Lung (tissue), 12 donors: ENCODE measurements around the gene ADAMTS15. TPM values are rescaled to one million over a fixed set of nuclear protein-coding genes. Genes with fewer than 3 reads are reported as not detected.

Experiments
- ATAC-seq: fragments of 200-7000 bp; cut with Tn5 transposase; one replicate; pipeline ENCODE4 v1.9.1; 2020; ENCODE audit warnings: moderate number of reproducible peaks; ENCODE audit not compliant: insufficient read depth, low FRiP score
- DNase-seq, 3 donors: peaks; one replicate each; pipeline ENCODE4 v3.0.0-alpha.2; 2013 to 2017
- H3K27ac ChIP-seq, 2 donors: one replicate each; pipeline ENCODE4 v1.5.1; 2013; ENCODE audit warnings: mild to moderate bottlenecking in 2 of 2, moderate library complexity in 2 of 2, control low read depth in 1 of 2, inconsistent platforms in 1 of 2, low read depth in 1 of 2, low read length in 1 of 2
- H3K27me3 ChIP-seq, 3 donors: one replicate each; pipeline ENCODE4 v1.5.1; 2013; ENCODE audit warnings: low read length in 2 of 3; ENCODE audit not compliant: control insufficient read depth in 3 of 3, insufficient read depth in 3 of 3
- H3K36me3 ChIP-seq, 4 donors: one replicate each; pipeline ENCODE4 v1.5.1; 2013; ENCODE audit warnings: low read length in 4 of 4, mild to moderate bottlenecking in 1 of 4, moderate library complexity in 1 of 4; ENCODE audit not compliant: control insufficient read depth in 4 of 4, insufficient read depth in 4 of 4
- H3K4me1 ChIP-seq, 5 donors: one replicate each; pipeline ENCODE4 v1.5.1; 2013; ENCODE audit warnings: low read length in 5 of 5, mild to moderate bottlenecking in 2 of 5, moderate library complexity in 1 of 5; ENCODE audit not compliant: control insufficient read depth in 5 of 5, insufficient read depth in 5 of 5
- H3K4me3 ChIP-seq: one replicate; pipeline ENCODE4 v1.5.1; 2013; ENCODE audit warnings: mild to moderate bottlenecking, control low read depth, moderate library complexity
- H3K9ac ChIP-seq, 2 donors: one replicate each; pipeline ENCODE4 v1.5.1; 2013; ENCODE audit warnings: low read length in 2 of 2, control low read depth in 1 of 2; ENCODE audit not compliant: insufficient read depth in 1 of 2
- H3K9me3 ChIP-seq, 4 donors: one replicate each; pipeline ENCODE4 v1.5.1; 2013; ENCODE audit warnings: low read length in 3 of 4, mild to moderate bottlenecking in 1 of 4, moderate library complexity in 1 of 4; ENCODE audit not compliant: control insufficient read depth in 4 of 4, insufficient read depth in 3 of 4
- CTCF ChIP-seq: IDR thresholded peaks from 2 replicates; pipeline ENCODE4 v1.5.1; 2012; ENCODE audit warnings: mild to moderate bottlenecking; ENCODE audit errors: control extremely low read depth, extremely low read depth
- WGBS, 2 donors: extraction: QIAGEN DNeasy Blood & Tissue Kit; methylation state at CpG; one replicate each; pipeline ENCODE4 v1.1.7; 2013; 5-methylcytosine and 5-hydroxymethylcytosine counted together
- polyA plus RNA-seq, 2 donors: library from polyadenylated mRNA; stranded (reverse); fragments of 200-250 nt; gene quantifications; one replicate each; pipeline ENCODE4 v1.2.1, GENCODE V29; 2013
- total RNA-seq, 2 donors: library from RNA; depleted of rRNA in 1 of 2; stranded (reverse); fragments of >200 nt in 1 of 2; gene quantifications; one replicate each; pipeline ENCODE4 v1.2.1, GENCODE V29; 2014 to 2021
- donor health status: control.
- donor health status: control.
- donor health status: Bipolar disorder and iron deficiency.
- donor health status: healthy.
- donor health status: DM: yes; HTN: yes; CAD: no.

Gene ADAMTS15
- total and polyA plus RNA-seq, 4 donors, result 4.4 to 22.9 (median 13.3) TPM

DNA sequence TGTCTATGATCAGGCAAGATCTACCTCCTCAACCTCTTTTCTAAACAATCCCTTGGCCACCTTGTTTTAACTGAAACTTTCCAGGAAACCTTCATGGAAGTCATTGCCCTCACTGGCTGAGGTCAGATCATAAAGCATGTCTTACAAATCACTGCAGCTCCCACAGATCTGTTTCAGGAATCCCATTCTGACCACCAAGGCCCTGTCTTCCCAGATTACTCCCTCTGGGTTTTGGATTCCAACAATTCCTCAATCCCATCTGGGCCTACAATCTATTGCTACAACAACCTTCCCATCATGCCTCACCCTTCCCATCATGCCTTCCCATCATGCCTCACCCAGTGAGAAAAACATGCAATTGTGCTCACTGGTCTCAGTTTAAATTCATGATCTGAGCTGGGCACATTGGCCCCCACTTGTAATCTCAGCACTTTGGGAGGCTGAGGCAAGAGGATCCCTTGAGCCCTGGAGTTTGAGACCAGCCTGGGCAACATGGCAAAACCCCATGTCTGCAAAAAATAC, 15.9 kb downstream of the ADAMTS15 start:
- peaks cover 5 to 66% (median 43%) of the 10 kb centered on the region in 4 donors for H3K36me3 ChIP-seq

GRCh38 chr11:130465263-130465662, 16.8 kb downstream of the ADAMTS15 start:
- no peak overlapping the region for H3K4me3 ChIP-seq
- H3K4me1 ChIP-seq, result peaks cover 0 to 13% (median 6%) of the 10 kb centered on the region in 5 donors
- WGBS, 2 donors, result 85 to 90% methylated on average over 5 of the region's 5 CpGs
- peaks cover 5 to 59% (median 41%) of the 10 kb centered on the region in 4 donors for H3K36me3 ChIP-seq
- no peaks in the 10 kb centered on the region for H3K9me3 ChIP-seq
- no peaks in the 10 kb centered on the region for H3K27me3 ChIP-seq
- no peak overlapping the region for H3K9ac ChIP-seq
- H3K27ac ChIP-seq, result no peak overlapping the region
- no peak for TF ChIP-seq CTCF
- no peak for ATAC-seq
- DNase-seq, result no peak

More for the DNA sequence above, 15.9 kb downstream of the ADAMTS15 start:
- Histone ChIP-seq H3K9ac (no peak overlapping the region), H3K27ac (no peak overlapping the region), H3K27me3 (no peaks in the 10 kb centered on the region), H3K4me3 (no peak overlapping the region), H3K4me1 (peaks cover 0 to 15% (median 6%) of the 10 kb centered on the region in 5 donors), H3K9me3 (no peaks in the 10 kb centered on the region)
- ATAC-seq (no peak), DNase-seq (no peak)
- TF ChIP-seq CTCF, result no peak

- no peak for ATAC-seq
- WGBS, 2 donors, result 63 to 70% methylated on average over 10 of the region's 10 CpGs
- no peaks in the 10 kb centered on the region for H3K9me3 ChIP-seq
- H3K36me3 ChIP-seq, result peaks cover 9 to 67% (median 46%) of the 10 kb centered on the region in 4 donors
- peak overlapping the region in 1 of 2 donors; percentile 47 for H3K9ac ChIP-seq
- no peak overlapping the region for H3K27ac ChIP-seq
- H3K27me3 ChIP-seq, result no peaks in the 10 kb centered on the region
- peak in 2 of 3 donors; percentile 58 to 76 for DNase-seq
- H3K4me1 ChIP-seq, result peaks cover 0 to 13% (median 6%) of the 10 kb centered on the region in 5 donors
- H3K4me3 ChIP-seq, result no peak overlapping the region
- no peak for TF ChIP-seq CTCF
These were observed 18.9 kb downstream of the ADAMTS15 start for GRCh38 chr11:130467116-130467900.
